ENCODE measurements around the gene IGF2BP2. TPM values are rescaled to one million over a fixed set of nuclear protein-coding genes. Genes with fewer than 3 reads are reported as not detected.

Gene IGF2BP2
- total RNA-seq, 1 experiment from 2014 or later: 11.5 TPM

DNA sequence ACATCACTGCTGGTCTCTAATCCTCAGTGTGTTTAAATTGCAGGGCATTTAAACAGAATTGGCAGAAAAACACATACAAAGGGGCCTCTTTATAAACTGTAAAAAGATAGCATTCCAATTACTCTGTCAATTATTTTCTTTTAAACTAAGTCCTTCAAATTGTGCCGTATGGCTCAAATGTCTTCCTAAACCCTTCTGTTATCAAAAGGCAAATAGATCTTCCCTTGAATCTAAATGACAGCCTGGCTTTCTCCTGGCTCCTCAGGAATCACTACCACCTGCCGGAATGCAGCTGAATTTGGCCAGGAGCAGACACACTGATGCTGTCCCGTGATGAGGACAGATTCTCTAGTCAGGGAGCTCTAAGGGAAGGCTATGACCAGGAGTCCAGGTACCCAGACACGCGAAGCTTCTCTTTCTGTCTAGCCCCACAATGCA is 85.6 kb downstream of the IGF2BP2 start:
- no peak for DNase-seq (ENCODE audit: extremely low read depth, low read depth)

DNA sequence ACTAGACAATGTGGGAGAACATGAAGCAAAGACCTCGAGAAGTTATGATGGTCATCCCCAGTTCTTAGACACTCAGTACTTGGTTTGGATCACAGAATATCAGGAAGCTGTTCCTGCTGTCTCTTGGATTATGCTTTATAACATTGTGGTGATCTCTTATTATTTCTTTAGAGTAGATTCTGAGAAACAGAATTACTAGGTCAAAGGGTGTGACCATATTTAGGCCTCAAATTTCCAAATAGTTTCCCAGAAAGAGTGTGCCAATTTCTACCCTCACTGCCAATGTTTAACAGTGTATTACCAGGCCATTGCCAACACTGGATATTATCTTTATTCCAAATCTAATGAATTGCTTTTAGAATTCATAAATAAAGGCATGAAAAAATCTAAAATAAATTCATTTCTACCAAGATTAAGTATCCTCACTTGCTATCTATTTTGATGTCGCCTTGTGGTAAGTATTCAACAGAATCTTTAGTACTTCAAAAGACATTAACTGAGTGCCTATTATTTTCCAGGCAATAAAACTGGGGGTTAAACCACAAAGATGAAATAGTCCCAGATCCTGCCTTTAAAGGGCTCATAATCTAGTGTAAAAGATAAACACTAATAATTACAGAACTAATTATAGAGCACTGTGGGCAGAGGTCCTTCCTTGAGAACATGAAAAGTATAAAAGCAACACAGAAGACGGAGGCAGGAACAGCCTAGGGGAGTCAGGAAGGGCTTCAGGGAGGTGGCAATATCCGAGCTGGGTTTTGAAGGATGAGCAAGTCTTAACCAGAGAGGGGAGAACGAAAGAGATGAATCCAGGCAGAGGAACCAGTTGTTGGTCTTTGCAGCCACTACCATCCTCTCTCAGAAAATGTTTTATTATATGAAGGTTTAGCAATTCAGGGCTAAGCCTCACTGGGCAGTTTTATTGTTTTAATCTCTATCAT is 86.8 kb downstream of the IGF2BP2 start:
- DNase-seq (ENCODE audit: extremely low read depth, low read depth): no peak

DNA sequence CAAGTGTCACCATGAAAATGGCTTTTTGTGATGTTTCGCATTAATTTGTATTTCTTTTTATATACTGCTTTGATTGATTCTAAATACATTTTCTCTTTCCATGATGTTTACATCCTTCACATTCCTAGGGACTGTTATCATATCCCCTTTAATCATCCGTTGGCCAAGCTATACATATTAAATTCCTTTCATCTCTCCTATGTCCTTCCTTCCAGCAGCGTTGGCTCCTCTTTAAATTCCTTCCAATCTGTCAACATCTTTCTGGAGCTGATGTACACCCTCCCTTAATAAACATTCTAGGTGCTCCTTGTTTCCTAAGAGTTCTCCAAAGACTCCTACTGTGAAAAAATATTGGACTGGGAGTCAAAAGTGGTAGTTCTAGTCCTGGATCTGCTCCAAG is 87.8 kb downstream of the IGF2BP2 start:
- DNase-seq (ENCODE audit: extremely low read depth, low read depth): peak; percentile 27

DNA sequence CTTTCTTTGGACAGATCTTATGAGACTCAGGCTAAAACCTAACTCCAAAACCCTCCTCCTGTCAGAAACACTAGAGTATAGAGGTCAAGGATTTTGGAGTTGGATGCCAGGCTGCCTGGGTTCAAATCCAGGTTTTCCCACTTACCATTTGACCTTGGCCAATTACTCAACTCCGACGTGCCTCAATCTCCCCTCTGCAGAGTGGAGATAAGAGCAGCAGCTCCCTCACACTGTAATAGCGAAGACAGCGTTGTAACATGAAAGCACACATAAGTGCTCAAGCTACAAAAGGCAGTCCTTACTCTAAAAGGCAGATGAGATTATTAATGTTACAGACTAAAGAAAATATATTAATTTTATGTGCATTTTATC is 90.1 kb downstream of the IGF2BP2 start:
- no peak for DNase-seq (ENCODE audit: extremely low read depth, low read depth)

DNA sequence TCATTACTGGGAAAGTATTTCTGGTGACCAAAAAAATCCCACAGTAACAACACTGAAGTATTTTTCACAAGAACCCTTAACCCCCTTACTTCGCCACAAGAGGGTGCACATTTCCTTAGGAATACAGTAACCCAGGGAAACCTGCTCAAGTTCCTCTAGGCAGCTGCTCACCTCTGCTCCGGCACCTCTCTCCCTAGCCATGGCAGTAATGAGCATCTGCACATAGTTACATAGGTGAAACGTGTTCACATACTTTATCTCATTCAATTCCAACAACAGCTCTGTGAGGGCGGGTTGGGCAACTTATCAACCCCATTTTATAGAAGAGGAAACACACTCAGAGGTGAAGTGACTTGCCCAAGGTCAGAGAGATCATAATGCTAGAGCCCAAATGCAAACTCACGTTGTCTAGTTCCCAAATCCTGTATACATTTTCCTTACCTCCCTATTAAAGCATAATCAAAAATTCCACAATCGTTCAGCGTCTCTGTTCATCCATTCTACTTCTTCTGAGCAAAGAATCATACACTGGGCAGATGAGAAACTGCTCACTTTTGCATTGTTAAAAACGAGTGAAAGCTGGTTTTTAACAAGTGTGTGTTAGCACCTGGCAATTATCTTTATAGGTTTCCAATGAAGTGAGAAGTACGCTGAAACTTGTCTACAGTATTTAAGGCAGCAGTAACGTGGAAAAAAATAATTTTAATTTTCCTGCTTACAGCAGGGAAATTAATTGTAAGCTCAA is 90.7 kb downstream of the IGF2BP2 start:
- peak; percentile 74 for DNase-seq (ENCODE audit: extremely low read depth, low read depth)

DNA sequence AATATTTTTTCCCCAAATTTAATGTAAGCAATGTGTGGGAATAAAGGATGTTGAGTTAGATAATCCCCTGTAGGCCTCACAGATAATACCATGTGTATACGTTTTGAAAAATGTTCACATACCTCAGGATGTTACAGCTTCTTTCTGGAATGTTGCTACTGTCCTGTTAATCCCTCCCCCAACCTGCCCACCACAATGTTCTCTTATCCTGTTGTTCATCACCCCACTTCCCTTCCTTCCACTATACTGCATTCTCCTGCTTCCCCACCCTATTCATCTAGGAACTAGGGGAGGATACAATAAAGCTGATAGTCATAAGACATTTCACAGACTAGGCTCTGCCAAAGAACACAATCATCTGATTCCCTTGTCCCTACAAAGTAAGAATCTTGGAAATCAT is 92.1 kb downstream of the IGF2BP2 start:
- DNase-seq (ENCODE audit: extremely low read depth, low read depth): peak; percentile 80

DNA sequence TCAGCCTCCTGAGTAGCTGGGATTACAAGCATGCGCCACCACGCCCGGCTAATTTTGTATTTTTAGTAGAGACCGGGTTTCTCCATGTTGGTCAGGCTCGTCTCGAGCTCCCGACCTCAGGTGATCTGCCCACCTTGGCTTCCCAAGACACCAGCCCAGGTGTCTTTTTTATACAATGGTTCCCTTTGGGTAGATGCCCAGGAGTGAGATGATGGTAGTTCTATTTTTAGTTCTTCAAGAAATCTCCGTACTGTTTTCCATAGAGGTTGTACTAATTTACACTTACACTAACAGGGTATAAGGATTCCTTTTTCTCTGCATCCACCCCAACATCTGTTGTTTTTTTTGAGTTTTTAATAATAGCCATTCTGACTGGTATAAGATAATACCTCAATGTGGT is 94.3 kb downstream of the IGF2BP2 start:
- no peak for DNase-seq (ENCODE audit: extremely low read depth, low read depth)

DNA sequence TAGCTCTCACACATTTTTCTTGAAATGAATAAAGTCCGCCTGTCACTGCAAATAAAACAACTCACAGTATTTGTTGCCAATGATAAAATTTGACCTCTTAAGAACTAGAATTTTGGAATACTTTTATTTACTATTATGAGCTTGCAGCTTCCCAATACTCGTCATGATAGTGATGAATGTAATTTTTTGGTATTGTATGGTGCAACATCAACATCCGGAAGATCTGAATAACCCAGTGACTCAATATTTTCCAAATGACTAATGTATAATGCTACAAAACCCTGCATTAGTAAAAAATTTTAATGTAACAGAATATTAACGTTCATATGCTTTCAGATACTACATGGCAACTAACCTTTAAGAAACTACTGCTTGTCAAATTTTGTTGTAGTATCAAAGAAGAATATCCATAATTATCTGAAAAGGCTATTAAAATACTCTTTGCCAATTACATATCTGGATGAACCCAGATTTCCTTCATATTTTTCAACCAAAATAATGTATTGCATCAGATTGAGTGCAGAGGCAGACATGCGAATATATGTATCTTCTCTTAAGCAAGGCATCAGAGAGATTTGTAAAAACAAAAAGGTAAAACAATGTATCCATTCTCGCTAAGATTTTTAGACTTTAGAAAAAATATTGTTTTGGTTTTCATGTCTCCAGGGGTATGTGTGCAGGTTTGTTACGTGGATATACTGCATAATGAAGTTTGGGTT is 95.3 kb downstream of the IGF2BP2 start:
- DNase-seq (ENCODE audit: extremely low read depth, low read depth): peak; percentile 83

DNA sequence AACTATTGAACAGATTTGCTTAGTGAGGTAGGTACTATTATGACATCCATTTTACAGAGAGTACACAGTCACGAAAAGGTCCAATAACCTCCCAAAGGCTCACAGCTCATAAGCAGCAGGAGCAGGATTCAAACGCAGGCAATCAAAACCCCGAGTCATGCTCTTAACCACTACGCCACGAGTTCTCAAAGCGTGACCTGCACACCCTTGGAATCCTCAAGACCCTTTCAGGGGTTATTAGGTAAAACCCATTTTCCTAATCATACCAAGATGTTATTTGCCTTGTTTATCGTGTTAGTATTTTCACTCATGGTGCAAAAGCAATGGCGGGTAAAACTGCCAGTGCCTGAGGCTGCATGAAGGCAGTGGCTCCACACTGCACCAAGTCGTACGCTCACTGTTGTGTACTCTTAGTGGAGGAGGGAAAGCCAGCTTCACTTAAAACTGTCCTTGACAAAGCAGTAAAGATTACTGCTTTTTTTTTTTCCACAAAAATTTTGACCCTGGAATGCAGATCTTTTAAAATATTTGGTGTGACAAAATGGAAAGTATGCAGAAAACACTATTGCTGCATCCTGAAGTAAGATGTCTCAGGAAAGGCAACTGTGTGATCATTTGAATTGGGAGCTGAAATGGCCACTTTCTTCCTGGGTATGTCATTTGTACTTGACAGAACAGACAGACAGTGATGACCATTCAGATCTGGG is 96.1 kb downstream of the IGF2BP2 start:
- peak; percentile 52 for DNase-seq (ENCODE audit: extremely low read depth, low read depth)

DNA sequence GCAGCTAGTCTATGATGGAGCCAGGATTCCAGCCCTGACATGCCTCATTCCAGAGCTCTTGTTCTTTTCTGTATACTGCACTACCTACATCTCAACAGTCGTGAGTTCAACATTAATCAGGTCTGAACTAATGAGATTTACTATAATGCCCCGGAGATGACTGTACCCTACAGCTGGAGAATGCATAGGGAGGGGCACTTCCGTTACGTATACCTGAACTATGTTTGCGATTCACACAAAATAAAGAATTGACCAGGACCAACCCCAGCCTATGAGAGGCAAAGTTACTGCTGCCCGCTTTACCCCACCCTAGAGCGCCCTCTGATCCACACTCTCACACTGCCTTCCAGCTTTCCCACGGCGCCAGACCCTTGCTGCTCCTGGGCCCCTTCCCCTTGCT is 97.0 kb downstream of the IGF2BP2 start:
- peak; percentile 86 for DNase-seq (ENCODE audit: extremely low read depth, low read depth)

DNA sequence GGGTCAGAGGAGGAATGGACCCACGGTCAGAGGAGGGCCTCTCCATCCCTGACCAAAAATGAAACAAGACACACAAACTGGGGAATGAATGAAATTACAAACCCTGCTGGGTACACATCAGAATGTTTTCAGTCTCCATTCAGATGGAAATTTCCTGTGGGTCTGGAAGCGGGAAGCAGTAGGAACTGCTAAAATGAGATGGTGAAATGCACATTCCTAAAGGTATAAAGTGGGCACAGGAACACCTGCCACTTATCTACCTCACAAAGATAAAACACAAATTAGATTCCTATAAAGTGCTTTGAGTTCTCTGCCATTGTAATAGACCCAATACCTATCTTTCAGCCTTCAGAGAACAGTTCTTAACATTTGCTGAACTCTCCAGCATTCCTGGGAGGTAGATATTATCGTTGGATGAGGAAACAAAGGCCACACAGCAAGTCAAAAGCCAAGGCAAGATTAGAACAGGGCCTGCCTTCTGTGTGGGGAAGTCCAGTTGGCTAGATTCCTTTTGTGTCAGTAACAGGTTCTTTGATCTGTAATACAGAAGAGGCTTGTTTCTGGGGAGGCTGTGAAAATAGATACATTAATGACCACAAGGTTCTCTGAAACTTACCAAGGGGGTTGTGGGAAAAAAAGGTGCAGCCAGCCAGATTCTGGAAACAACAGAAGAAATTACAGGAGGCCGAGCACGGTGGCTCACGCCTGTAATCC is 98.4 kb downstream of the IGF2BP2 start:
- DNase-seq (ENCODE audit: extremely low read depth, low read depth): no peak

DNA sequence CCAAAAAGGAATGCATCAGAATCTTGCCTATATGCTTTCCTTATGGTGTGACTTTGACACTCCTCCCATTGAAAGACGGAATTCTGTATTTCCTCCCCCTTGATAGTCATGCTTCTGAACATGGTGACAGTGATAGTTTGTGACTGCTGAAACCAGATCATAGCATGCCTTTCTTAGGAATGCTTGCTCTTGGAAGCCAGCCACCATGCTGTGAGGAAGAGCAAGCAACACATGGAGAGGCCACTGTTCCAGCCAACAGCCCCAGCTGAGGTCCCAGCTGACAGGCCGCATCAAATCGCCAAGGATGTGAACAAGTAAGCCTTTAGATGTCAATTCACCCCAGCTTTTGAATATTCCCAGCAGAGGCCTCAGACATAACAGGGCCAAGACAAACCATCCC is 100.1 kb downstream of the IGF2BP2 start:
- no peak for DNase-seq (ENCODE audit: extremely low read depth, low read depth)

DNA sequence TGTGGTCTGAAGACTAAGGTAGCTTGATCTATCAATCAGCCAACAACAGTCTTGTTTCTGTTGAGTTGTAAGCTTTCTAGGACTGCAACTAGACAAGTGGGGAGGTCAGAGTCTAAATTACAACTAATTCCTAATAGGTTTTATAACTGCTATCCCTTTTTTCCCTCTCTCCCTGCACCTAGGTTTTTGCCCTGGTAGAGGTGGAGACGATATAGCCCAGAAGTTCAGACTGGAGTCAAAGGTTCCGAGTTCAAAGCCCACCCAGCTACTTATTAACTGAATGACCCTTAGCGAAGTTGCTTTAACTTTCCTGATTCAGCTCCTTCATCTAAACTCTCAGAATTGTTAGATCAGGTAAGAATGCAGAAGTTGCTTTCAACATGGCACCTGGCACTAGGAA is 100.6 kb downstream of the IGF2BP2 start:
- no peak for DNase-seq (ENCODE audit: extremely low read depth, low read depth)

DNA sequence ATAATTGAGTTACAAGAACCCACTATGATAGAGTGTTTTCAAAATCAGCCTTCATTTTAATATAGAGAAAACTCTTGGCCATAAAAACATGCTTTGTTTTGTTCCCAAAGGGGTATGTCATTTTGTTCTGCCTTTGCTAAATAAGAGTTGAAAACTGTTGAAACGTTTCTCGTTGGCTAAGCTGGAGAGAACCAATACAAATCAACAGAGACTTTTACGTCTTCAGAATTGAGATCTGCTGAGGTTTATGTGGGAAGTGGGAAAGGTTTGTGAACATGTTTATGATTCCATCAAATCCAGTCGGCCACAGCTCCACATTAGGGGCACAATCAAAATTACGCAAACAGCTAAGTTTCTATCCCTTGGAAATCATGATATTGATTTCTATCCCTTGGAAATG is 102.0 kb downstream of the IGF2BP2 start:
- no peak for DNase-seq (ENCODE audit: extremely low read depth, low read depth)

DNA sequence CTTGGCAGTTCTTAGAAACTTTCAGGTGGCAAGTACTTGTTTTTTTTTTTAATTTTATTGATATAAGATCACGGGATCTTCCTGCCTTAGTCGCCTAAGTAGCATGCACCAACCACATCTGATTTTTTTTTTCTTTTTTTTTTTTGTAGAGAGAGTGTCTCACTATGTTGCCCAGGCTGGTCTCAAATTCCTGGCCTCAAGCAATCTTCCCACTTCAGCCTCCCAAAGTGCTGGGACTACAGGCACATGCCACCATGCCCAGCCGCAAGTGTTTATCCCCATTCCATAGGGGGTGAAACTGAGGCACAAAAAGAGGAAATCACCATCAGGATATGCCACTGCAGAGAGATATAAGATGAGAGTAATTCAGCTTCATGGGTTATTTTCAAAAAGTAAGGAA is 102.9 kb downstream of the IGF2BP2 start:
- DNase-seq (ENCODE audit: extremely low read depth, low read depth): no peak

DNA sequence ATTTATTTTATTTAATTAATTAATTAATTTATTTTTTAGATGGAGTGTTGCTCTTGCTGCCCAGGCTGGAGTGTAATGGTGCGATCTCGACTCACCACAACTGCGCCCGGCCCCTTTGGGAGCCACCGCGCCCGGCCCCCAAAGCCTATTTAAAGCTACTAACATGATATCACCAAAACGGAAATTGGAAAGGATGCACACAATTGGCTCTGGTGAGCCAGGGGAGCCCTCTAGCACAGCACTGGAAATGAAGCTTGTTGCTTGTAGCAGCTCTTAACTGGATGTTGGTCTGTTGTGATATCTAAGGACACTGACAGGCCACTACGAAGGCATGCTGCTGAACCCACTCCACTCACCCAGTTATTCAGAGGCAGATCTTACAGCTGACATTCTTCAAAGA is 104.5 kb downstream of the IGF2BP2 start:
- DNase-seq (ENCODE audit: extremely low read depth, low read depth): no peak

DNA sequence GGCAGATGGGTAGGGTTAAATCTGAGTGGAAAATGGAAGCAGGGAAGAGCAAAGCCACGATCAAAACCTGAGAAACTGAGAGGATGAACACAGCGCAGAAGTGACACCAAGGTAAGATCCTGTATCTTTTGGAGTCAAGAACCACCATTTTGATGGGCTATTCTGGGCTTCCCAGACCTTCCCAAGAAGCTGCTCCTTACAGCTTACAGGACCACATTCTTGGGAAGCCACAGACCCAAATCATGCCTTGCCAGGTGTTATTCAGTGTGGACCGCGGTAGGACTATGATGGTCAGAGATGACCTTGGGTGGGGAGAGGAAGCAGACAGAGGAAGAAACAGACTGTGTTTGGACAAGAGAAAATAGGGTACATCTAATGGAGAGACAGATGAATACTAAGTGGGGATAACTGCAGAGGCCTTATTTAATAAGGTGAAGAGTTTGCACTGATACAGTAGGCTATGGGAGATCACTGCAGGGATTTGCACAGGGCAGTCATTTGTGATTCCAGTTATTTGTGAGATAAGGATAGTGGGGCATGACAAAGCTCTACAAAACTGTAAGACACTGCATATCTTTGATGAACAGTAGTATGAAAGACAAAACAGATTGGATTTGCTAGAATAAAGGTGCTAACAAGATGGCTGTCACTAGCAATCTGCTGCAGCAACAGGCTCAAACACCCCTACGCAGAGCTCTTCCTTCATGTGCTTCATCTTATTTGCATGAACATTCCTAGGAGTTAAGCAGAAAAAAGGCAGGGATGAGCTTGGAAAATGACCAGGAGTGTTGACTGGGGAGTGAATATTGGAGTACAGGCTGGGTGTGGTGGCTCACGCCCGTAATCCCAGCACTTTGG is 105.9 kb downstream of the IGF2BP2 start:
- no peak for DNase-seq (ENCODE audit: extremely low read depth, low read depth)

DNA sequence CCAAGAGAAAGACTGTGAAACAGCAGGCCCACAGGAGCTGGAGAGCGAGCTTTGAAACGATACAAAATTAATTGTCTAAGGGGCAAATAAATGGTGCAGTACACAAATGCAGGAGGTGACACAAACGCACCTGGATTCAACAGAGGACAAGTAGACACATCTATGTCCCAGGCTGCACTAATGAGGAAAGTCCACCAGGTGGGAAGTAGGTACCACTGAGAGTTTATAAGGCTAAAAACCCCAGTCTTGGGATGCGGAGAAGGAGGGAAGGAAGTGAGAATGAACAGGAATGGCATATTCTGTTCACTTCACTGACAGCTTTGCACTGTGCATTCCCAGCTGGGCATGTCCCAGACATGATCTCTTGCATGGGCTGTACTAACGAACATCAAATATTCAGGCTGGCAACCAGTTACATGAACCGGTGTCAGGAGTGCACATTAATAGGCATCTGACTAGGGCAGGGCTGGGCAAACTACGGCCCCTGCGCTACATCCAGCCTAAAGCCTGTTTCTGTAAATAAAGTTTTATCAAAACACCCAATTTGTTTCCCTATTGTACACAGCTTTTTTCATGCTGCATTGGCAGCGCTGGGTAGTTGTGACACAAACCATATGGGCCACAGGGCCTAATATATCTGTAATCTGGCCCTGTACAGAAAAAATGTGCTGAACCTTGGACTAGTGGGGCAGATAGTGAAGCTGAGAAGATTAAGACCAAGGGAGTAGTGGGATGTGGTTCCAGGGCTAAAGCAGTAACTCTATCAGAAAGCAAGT is 107.0 kb downstream of the IGF2BP2 start:
- no peak for DNase-seq (ENCODE audit: extremely low read depth, low read depth)
